GM21737 (cell line): ENCODE results near the gene GFAP.
A peak's percentile ranks its signal among the peaks of the same experiment; 100 is the strongest.

Source experiments
- ATAC-seq: cut with Tn5 transposase; IDR thresholded peaks from one replicate; pipeline ENCODE4 v1.9.1; 2021; ENCODE audit warnings: mild to moderate bottlenecking, moderate library complexity; ENCODE audit not compliant: unreplicated experiment

GFAP gene

DNA sequence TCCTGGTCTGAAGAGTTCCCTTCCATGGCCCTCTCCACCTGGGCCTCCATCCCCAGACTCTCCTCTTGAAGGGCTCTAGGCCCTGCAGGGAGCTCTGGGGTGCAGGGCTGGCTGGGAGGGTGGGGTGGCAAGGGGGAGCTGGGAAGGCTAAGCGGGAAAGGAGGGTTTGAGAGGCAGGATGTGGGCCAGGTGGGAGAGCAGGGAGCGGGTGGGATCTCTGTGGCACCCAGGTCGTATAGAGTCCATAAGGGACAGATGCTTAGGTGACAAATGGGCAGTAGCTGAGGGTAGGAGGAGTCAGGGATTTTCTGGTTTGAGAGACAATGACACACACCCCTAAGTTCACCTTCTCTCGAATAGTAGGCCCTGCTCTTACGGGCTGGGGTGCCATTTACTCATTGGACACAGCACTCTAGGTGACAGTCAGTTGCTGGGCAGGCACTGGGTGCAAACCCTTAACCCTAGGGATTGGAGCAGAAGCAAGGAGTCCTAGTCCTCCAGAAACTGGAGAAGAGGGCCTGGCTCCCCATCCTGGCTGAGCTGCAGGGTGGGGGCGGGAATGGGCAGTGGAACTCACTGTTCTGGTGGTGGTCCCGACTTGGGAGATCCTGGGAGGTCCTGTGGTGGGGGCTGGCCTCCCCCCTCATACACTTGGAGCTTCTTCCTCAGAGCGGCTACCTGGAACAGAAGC, 16.9 kb upstream of the GFAP start:
- no peak for ATAC-seq

DNA sequence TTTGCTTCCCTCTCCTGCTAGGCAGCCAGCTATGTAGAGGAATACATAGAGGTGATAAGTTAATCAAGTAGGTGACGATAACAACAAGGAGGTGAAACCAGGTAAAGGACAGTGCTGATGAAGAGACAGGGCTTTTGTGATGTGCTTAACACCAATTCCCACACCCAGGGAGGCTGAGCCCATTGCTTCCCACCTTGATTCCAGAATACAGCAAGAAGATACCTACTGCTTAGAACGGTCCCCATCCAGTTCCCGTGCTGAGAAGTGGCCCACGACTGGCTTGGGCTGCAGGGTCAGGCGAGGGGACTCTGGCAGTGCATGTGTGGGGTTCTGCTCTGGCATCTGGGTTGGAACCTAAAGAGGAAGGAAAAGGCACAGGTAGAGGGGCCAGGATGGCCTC, 16.1 kb upstream of the GFAP start:
- no peak for ATAC-seq

DNA sequence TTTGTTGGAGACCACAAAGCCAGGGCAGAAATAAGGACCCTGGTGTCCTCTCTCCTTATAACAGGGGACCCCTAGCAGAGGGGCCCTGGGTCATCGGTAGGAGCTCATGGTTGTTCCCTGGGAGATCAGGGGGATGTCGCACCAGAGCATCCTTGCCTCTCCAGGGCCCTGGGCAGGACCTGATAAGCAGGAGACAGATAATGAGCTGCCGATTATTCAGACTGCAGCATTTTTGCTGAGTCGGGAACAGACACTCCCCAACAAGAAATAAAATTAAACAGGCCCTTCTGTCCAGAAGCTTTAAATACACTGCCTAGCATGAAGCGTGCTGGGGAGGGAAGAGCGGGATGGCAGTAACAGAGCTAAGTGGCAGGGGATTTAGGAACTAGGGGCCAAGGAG, 15.4 kb upstream of the GFAP start:
- no peak for ATAC-seq

DNA sequence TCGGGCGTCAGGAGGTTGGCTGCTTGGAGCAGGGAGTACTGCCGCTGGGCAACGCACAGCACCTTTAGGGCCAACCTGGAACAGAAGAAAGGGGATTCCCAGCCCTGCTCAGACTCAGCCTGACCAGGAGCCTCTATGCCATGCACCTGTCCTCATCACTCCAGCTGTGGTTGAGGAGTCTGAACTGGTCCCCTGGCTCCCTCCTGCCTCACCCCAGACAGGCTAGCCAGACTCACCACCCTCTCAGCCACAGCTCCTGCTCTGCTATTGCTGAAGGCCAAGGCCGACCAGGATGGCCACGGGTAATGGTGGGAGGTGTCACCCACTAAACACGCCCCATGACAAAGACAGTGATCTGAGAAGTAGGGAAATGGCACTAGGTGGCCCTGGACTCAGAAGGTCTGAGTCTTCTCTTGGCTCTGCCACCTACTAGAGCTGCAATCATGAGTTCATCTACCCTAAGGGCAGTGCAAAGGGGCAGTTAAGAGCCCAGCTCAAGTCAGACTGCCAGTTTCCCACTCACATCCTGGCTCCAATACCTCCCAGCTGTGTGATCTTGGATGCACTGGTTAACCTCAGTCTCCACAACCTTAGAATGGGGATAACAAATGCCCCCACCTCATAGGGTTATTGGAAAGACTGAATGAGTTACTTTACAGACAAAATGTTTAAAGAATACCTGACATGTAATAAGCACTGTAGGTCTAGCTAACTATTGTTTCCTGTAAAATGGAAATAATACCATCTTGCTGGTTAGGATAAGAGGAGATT, 13.8 kb upstream of the GFAP start:
- ATAC-seq: no peak

DNA sequence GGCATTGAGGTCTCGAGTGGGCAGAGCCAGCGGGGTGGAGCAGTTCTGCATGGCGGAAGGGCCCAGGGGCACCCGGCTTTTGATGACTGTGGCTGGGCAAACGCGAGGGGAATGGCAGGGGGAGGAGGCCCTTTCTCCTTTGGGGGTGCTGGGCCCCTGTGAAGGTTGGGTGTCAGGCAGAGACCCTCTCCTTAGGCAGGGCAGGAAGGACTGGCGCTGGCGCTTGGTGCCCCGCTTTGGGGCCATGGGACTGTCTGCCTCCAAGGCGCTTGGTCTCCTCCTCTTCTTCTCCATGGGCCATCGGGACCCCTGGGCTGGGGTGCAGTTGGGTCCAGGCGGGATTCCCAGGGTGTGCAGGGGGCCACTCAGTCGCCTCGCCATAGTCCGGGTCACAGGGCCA, 12.8 kb upstream of the GFAP start:
- no peak for ATAC-seq

DNA sequence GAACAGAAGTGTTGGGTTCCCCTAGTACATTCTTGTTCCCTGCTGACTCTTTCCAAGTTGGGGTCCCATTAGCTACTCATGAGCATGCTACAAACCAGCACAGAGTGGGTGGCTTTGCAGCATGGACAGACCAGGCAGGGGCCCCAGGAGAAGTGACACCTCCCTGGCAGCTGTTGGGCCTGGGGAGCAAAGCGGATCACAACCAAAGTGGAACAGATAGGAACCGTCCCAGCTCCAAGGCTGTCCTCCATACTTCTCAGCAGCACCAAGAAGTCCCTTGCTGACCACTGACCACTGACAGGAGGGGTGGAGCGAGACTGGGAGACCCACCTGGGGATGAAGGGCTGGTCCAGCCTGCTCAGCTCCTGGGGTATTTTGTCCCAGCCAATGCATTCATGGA, 12.4 kb upstream of the GFAP start:
- ATAC-seq: no peak

DNA sequence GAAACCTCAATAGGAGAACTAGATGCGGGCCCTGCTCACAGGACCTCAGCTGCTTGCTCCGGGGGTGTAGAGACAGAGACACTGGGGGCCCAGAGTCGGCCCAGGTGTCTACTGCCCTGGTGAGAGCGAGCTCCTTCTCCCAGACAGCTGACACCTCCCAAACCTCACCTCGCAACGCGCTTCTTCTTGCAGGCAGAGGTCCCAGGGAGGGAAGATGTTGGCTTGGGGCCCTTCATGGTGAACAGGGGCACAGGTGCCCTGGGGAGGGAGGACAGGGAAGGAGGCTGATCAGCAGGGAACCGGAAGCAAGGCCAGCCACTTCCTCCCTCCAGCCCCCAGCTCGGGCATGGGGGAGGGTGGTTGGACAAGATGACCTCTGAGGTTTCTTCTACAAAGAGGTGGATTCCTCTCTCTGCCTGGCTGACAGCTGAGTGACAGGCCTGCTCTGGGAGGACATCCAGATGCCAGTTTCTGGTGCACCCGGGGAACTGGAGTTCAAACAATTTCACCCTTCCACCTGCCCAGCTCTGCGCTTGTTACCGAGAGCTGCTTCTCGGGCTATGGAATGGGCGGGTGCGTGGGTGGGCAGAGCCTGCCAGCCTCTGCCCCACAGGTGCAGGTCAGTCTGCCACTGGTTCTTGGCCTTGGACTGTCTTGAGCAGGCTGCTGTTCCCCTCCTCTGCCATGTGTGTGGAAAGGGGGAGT, 11.7 kb upstream of the GFAP start:
- no peak for ATAC-seq

DNA sequence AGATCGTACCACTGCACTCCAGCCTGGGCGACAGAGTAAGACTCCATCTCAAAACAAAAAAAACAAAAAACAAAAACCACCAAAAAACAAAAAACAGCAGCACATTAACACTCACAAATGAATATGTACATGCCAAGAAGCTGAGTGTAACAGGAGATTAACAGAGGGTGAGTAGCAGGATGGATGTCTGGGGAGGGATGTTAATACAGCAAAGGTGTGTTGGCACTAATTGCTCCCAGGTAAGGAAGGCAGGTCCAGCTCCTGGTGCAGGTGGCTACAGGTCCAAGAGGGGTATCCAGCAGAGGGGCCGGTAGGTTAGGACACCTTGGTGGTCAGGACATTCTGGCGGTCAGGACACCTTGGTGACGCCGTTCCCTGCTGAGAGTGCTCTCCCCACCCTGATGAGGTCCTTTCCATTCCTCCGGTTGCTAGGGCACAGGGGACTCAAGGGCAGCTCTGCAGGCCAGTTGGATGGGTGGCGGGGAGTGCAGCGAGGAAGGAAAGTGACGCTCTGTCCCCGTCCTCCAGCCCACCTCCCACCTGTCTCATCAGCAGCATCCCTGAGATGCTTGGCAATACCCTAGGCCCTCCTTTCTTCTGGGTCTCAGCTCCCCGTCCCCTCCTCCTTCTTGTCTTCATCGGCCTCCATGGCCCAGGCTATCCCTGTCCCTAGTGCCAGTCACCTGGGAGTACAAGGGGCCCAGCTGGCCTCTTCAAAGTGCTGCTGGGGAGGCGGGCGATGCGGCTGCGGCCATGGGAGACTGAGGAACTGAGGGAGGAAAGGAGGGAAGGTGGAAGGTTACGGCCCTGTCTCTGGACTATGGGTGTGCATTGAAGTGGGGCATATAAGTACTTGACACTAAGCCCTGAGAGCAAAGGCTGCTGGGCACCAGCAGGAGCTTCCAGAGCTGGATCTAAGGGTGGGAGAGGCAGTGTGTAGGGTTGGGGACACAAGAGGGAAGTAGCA, 10.7 kb upstream of the GFAP start:
- no peak for ATAC-seq

DNA sequence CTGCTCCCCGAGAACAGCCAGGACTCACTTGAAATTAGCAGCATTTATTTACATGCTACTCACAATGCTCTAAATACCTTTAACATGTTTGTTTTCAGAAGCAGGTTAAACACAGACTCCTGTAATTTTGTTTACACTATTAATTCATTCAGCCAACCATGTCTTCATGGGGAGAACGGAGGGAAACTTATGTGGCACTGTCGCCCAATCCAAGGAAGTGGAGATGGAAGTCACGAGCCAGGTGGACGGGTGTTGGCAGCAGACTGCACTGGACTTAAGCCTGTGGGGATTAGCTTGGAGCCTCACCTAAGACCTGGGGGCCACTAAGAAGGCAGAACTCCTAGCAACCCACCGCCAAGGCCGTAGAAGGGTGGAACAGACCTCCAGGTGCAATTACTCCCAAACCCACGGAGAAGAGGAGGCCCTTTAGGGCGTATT, 8.8 kb upstream of the GFAP start:
- no peak for ATAC-seq

DNA sequence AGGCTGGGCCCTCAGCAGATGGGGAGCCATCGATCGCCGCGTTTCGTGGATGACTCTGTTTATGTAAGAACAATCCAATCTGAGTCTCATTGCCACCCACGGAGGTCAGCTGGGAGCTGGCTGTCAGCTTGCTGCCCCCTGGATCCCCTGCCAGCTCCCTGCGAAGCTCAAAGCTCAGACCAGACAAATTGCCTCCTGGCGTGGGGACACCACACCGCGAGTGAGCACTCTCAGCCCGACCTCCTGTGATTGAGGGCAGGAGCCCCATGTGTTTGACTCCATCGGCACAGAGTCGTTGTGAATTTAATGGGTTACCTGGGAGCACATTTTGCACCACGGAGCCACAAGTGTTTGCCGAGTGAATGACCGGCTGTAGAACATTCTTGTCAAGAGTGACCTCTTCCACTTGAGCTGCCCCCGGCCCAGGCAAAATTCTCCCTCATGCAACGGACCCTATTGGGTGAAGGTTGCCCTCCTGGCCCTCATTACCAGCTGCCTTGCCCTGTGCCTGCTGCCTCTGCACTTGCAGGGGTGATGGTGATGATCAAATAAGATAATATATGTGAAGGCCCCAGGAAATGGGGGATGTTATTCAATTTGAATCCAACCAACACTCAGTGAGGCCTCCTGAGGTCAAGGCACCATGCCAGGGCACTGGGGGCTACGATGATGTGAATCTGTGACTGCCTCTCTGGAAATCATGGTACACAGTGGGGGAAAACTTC, 7.6 kb upstream of the GFAP start:
- no peak for ATAC-seq

DNA sequence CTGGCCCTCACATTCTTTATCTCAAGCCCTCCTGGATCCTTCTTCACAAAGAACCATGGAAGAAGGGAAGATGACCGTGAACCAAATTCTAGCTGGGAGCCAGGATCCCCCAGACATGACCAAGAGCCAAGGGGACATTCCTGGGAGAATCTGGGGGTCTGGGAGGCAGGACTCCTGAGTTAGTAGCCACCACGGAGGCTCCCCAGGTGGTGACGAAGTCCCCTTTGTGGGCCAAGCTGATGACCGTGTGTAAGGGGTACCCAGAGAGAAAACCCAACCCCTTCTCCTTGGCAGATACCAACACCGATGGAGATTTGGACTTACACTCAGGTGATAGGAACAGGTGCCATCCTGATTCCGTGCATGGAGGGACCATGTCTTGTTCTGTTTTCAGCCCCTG, 6.8 kb upstream of the GFAP start:
- ATAC-seq: no peak

DNA sequence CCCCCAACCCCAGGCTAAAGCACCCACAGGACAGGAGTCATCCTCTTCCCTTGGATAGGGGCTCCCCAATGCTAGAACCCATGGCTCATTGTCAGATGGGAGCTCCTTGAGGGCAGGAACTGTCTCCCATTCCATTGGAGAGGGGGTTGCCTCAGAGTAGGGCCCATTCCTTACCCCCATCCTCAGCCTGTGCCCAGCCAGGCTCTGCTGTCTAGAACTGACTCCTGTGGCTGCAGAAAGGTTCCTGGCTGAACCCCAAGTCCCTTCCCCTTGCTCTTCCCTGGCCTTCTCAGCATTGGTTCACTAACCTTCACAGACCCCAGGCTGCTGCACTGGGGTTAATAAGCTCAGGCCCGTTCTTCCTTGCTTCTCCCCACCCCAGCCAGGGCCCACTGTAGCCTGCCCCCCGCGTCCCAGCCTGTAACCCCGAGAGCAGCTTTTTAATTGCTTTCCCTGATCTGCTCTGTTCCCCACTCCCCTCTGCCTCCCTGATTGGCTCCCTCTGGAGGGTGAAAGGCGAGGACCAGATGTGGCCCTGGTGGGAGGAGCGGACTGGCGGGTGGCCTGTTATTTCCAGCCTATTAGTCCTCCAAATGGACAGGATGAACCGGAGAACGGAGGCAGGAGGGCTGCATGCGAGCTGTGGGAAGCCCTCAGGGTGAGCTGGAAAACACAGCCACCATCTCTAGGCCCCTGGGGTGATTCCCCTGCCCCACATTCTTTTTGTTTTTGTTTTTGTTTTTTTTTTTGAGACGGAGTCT, 6.0 kb upstream of the GFAP start:
- ATAC-seq: no peak

DNA sequence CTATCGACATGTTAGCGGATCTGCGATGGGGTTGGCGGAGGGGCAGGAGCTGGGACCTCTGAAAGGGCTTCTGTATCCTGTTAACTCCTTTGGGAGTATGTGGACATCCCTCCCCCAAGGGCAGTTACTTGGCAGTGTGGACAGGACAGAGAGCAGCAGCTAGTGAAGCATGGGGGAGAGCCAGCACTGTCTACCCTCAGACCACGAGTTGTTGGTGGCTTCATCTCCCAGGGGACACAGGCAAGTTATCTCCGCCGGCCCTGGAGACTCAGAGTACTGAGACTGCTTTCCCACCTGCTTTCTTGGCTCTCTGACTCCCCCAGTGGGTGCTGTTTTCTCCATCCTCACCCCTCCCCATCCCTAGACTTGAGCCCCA, 5.3 kb upstream of the GFAP start:
- ATAC-seq: no peak

DNA sequence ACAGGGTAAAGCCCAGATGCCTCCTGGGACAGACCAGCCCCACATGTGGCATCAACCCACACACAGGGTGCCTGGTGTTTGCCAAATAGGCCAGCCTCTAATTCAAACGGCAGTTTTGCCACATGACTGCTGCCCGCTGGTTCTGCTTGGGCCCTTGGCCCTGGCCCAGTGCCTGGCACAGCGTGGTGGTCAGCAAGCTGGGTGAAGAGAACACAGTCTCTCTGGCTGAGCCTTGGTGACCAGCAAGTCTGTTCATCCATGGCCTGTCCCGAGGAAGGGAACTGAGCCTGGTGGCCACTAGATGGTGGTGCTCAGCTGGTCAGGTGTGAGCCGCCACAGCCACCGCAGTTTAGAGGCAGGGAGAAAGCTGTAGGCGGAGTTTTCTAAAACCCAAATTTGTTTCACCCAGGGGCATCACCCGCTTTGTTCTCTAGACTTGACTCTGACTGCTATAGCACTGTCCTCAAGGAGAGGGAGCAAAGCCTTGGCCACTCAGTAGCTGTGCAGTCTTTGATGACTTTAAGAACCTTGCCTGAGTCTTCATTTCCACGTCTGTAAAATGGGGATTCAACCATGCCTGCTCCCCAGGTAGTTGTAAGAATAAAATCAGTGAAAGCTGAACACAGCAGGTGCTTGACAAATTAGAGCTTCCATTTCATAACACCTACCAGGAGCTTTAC, 4.7 kb upstream of the GFAP start:
- peak; percentile 62 for ATAC-seq

DNA sequence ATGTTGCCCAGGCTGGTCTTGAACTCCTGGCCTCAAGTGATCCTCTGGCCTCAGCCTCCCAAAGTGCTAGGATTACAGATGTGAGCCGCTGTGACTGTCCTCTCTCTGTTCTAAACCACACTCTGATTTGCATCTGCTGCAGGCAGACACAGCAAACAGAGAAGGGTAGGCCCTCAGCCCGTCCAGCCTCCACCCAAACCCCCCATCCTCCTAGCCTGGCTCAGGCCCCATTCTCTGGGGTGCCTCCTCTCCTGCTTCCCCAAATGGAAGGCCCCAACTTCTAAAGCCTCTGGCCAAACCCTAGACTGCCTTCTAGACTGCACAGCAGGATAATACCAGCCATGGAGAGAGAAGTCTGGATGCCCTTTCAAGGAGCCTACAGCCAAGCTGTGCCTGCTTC, 4.1 kb upstream of the GFAP start:
- no peak for ATAC-seq

DNA sequence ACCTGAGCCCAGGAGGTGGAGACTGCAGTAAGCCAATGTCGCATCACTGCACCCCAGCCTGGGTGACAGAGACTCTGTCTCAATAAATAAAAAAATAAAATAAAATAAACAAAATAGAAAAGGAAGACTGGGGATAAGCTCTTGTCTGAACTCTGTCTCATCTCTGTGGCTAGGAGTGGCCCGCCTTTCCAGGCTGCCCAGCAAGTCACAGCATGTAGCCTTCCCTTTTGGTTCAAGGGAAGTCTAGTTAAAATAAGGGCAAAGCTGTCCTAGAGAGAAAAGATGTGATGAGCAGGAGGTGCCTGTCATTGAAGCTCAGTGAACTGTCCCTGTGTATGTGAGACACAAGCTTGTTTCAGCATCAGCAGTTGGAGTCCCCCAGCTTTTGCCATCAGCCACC, 2.7 kb upstream of the GFAP start:
- ATAC-seq: no peak

DNA sequence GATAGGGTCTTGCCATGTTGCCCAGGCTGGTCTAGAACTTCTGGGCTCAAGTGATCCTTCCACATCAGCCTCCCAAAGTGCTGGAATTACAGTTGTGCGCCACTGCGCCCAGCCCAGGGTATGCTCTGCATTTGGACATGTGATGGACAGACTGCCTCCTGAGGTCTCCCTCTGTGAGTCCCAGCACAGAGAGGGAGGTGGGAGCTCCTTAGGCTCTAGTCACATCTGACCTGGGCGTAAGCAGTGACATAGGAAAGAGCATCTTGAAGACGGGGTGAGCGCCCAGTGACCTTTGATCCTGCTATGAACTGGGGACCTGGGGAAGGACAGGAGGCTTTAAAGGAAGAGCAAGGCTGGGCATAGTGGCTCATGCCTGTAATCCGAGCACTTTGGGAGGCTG, 2.2 kb upstream of the GFAP start:
- ATAC-seq: no peak

DNA sequence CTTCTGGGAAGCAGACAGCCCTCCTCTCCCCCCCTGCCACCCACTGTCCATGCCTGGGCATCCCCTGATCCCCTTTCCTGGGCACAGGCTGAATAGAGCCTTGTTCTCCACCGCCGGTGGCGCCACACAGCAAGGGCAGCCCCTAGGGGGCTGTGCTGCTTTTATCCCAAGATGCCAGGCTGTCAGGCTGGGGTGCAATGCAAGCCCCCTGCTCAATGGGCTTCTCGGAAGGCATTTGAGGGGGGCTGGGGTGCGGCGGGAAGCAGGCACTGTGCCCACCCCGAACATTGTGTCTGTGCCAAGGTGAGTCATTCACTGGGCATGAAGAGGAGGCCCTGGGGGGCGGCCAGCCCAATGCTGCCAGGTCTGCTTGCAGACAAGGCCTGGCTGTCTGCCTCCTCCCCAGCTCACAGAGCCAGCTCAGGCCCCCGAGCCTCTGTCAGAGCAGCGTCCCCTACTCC, 1.5 kb upstream of the GFAP start:
- no peak for ATAC-seq
